ENCODE data around the gene RIMBP2. TPM values are rescaled to one million over a fixed set of nuclear protein-coding genes. Genes with fewer than 3 reads are reported as not detected.
"Not testable (repeated sequence)": the region's sequence is repeated elsewhere in the genome, so short reads cannot be mapped to it uniquely, and the experiment has no call there.

The RIMBP2 gene
- total and polyA plus RNA-seq, 2 donors: 0.47 to 0.78 TPM

DNA sequence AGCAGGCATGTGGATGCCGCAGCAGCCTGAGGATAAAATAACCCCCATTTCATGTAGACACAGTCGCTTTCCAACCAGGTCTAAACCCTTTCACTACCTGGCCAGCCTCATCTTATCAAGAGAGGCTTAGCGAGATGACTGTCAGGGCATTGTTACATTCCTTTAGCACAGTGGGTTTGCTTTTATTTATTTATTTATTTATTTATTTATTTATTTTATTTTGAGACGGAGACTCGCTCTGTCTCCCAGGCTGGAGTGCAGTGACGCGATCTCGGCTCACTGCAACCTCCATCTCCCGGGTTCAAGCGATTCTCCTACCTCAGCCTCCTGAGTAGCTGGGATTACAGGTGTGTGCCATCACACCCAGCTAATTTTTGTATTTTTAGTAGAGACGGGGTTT, 35.9 kb upstream of the RIMBP2 start:
- H3K27ac ChIP-seq (ENCODE audit: low read depth in 1 of 2, low read length in 1 of 2); DNase-seq (ENCODE audit: low read depth in 6 of 9, low spot score in 9 of 9); H3K36me3 ChIP-seq (ENCODE audit: control insufficient read depth in 2 of 2, insufficient read depth in 2 of 2, low read length in 1 of 2); H3K27me3 ChIP-seq (ENCODE audit: control insufficient read depth in 2 of 2, insufficient read depth in 1 of 2, low read length in 1 of 2); H3K4me1 ChIP-seq (ENCODE audit: control insufficient read depth in 2 of 2, insufficient read depth in 2 of 2, low read length in 2 of 2); H3K4me3 ChIP-seq (ENCODE audit: low read length in 2 of 2): not testable (repeated sequence)
- peaks cover 3 to 18% of the 10 kb centered on the region in 2 donors for H3K9me3 ChIP-seq (ENCODE audit: control insufficient read depth in 2 of 2, insufficient read depth in 1 of 2, low read length in 1 of 2)
- 96% methylated on average over 11 of the region's 11 CpGs for WGBS

DNA sequence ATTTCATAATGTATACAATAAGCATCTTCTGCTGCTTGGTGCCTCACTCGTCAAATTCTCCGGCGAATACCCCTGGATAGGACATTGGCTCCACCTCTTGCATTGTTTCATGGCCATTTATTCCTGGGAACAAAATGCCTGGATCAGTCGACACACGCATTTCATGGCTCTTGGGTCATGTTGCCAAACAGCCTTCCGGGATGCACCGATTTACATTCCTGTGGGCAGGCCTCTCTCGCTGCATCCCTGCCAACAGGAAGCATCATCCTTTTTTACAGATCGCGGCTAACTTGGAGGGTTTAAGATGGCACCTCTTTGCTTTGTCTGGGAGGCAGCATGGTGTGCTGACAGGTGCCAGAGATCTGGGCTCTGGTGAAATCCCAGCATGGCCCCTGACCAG, 32.7 kb upstream of the RIMBP2 start:
- Histone ChIP-seq H3K4me3 (ENCODE audit: low read length in 2 of 2) (no peak overlapping the region), H3K27me3 (ENCODE audit: control insufficient read depth in 2 of 2, insufficient read depth in 1 of 2, low read length in 1 of 2) (peaks cover 0 to 5% of the 10 kb centered on the region in 2 donors), H3K9me3 (ENCODE audit: control insufficient read depth in 2 of 2, insufficient read depth in 1 of 2, low read length in 1 of 2) (peaks cover 0 to 1% of the 10 kb centered on the region in 2 donors), H3K36me3 (ENCODE audit: control insufficient read depth in 2 of 2, insufficient read depth in 2 of 2, low read length in 1 of 2) (no peaks in the 10 kb centered on the region), H3K4me1 (ENCODE audit: control insufficient read depth in 2 of 2, insufficient read depth in 2 of 2, low read length in 2 of 2) (no peaks in the 10 kb centered on the region), H3K27ac (ENCODE audit: low read depth in 1 of 2, low read length in 1 of 2) (no peak overlapping the region)
- 73% methylated on average over 10 of the region's 10 CpGs for WGBS
- DNase-seq (ENCODE audit: low read depth in 6 of 9, low spot score in 9 of 9): no peak

DNA sequence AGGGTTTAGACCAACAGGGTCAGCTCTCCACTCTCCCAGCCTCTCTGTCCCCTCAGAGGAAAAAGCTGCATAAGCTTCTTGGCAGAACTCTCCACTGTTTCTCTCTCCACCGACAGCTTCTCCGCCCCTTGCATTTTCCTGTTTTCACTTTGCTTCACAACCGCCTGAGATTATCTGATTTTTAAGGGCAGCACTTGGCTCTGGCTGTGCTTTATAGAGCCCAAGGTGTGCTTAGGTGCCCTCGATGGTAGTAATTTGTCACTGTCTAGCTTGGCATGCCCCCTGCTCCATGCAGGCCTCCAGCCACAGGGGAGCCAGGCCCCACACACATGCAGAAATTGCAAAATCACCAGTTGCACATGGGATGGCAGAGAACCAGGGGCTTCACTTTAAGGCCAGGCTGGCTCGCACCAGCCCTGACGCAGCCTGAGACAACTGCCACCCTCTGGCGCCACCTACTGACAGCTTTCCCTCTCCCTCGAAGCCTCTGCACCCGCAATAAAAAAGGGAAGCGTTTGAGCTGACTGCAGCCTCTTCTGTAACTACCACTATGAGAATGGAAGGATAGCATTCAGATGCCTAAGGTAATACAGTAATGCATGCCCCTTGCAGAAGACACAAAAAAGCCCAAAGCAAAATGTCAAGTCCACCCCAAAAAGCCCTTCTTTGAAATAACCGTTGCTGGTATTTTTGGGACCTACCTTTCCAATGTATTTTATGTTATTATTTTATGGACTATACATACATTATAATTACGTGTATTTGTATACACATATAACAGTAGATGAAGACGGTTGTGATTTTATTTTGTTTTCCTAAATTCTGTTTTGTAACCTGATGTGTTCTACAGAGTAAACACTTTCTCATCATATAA, 32.0 kb upstream of the RIMBP2 start:
- WGBS: 8% methylated on average over 13 of the region's 13 CpGs

DNA sequence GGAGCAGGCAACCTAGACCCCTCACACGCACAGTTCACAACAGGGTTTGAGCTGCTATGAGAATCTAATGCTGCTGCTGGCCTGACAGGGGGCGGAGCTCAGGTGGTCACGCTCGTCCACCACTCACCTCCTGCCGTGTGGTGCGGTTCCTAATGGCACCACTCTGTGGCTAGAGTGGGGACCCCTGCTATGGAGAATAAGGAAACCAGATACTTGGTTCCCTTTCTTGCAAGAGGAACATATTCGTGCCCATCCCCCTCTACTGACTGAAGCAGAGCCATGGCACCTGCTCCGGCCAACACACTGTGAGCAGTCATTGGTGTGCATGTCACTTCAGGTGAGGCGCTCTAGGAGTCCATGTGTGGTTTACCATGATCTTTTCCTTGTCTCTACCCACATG, 30.4 kb upstream of the RIMBP2 start:
- Histone ChIP-seq H3K9me3 (ENCODE audit: control insufficient read depth in 2 of 2, insufficient read depth in 1 of 2, low read length in 1 of 2) (no peaks in the 10 kb centered on the region), H3K4me3 (ENCODE audit: low read length in 2 of 2) (no peak overlapping the region), H3K4me1 (ENCODE audit: control insufficient read depth in 2 of 2, insufficient read depth in 2 of 2, low read length in 2 of 2) (no peaks in the 10 kb centered on the region), H3K27me3 (ENCODE audit: control insufficient read depth in 2 of 2, insufficient read depth in 1 of 2, low read length in 1 of 2) (peaks cover 0 to 3% of the 10 kb centered on the region in 2 donors), H3K36me3 (ENCODE audit: control insufficient read depth in 2 of 2, insufficient read depth in 2 of 2, low read length in 1 of 2) (no peaks in the 10 kb centered on the region), H3K27ac (ENCODE audit: low read depth in 1 of 2, low read length in 1 of 2) (no peak overlapping the region)
- WGBS: 37% methylated on average over 9 of the region's 9 CpGs
- DNase-seq (ENCODE audit: low read depth in 6 of 9, low spot score in 9 of 9): no peak

More for the DNA sequence above, 32.0 kb upstream of the RIMBP2 start:
- H3K4me3 ChIP-seq (ENCODE audit: low read length in 2 of 2): no peak overlapping the region
- peaks cover 0 to 5% of the 10 kb centered on the region in 2 donors for H3K27me3 ChIP-seq (ENCODE audit: control insufficient read depth in 2 of 2, insufficient read depth in 1 of 2, low read length in 1 of 2)
- H3K27ac ChIP-seq (ENCODE audit: low read depth in 1 of 2, low read length in 1 of 2): no peak overlapping the region
- H3K4me1 ChIP-seq (ENCODE audit: control insufficient read depth in 2 of 2, insufficient read depth in 2 of 2, low read length in 2 of 2): no peaks in the 10 kb centered on the region
- H3K9me3 ChIP-seq (ENCODE audit: control insufficient read depth in 2 of 2, insufficient read depth in 1 of 2, low read length in 1 of 2): no peaks in the 10 kb centered on the region
- peak in 8 of 9 donors; percentile 37 to 77 (median 65) for DNase-seq (ENCODE audit: low read depth in 6 of 9, low spot score in 9 of 9)
- H3K36me3 ChIP-seq (ENCODE audit: control insufficient read depth in 2 of 2, insufficient read depth in 2 of 2, low read length in 1 of 2): no peaks in the 10 kb centered on the region

DNA sequence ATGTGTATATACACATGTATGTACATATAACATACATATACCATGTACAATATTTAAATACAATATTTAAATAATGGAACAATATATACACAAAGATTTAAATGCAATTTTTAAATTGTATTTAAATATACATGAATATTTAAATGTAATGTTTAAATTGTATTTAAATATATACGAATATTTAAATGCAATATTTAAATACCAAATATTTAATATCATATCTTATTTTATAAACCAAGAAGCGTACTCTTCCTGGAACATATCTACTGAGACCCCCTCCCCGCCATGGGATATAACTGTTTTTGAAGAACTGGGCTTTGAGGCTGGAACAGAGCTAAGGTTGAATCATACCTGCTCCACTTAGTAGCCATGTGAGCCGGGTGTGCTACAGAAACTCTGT, 29.8 kb upstream of the RIMBP2 start:
- 83% methylated on average over 4 of the region's 4 CpGs for WGBS
- Histone ChIP-seq H3K9me3 (ENCODE audit: control insufficient read depth in 2 of 2, insufficient read depth in 1 of 2, low read length in 1 of 2) (no peaks in the 10 kb centered on the region), H3K4me3 (ENCODE audit: low read length in 2 of 2) (no peak overlapping the region), H3K36me3 (ENCODE audit: control insufficient read depth in 2 of 2, insufficient read depth in 2 of 2, low read length in 1 of 2) (no peaks in the 10 kb centered on the region), H3K4me1 (ENCODE audit: control insufficient read depth in 2 of 2, insufficient read depth in 2 of 2, low read length in 2 of 2) (no peaks in the 10 kb centered on the region), H3K27ac (ENCODE audit: low read depth in 1 of 2, low read length in 1 of 2) (no peak overlapping the region), H3K27me3 (ENCODE audit: control insufficient read depth in 2 of 2, insufficient read depth in 1 of 2, low read length in 1 of 2) (peaks cover 0 to 3% of the 10 kb centered on the region in 2 donors)
- DNase-seq (ENCODE audit: low read depth in 6 of 9, low spot score in 9 of 9): no peak

- Histone ChIP-seq H3K27me3 (ENCODE audit: control insufficient read depth in 2 of 2, insufficient read depth in 1 of 2, low read length in 1 of 2) (peaks cover 0 to 3% of the 10 kb centered on the region in 2 donors), H3K9me3 (ENCODE audit: control insufficient read depth in 2 of 2, insufficient read depth in 1 of 2, low read length in 1 of 2) (no peaks in the 10 kb centered on the region), H3K4me3 (ENCODE audit: low read length in 2 of 2) (no peak overlapping the region), H3K4me1 (ENCODE audit: control insufficient read depth in 2 of 2, insufficient read depth in 2 of 2, low read length in 2 of 2) (no peaks in the 10 kb centered on the region), H3K36me3 (ENCODE audit: control insufficient read depth in 2 of 2, insufficient read depth in 2 of 2, low read length in 1 of 2) (no peaks in the 10 kb centered on the region), H3K27ac (ENCODE audit: low read depth in 1 of 2, low read length in 1 of 2) (no peak overlapping the region)
- DNase-seq (ENCODE audit: low read depth in 6 of 9, low spot score in 9 of 9): no peak
- WGBS: 92% methylated on average over 5 of the region's 5 CpGs
Measured at GRCh38 chr12:130744274-130744673, 28.2 kb upstream of the RIMBP2 start.

- WGBS: 93% methylated on average over 5 of the region's 5 CpGs
- Histone ChIP-seq H3K9me3 (ENCODE audit: control insufficient read depth in 2 of 2, insufficient read depth in 1 of 2, low read length in 1 of 2) (no peaks in the 10 kb centered on the region), H3K36me3 (ENCODE audit: control insufficient read depth in 2 of 2, insufficient read depth in 2 of 2, low read length in 1 of 2) (no peaks in the 10 kb centered on the region), H3K4me1 (ENCODE audit: control insufficient read depth in 2 of 2, insufficient read depth in 2 of 2, low read length in 2 of 2) (no peaks in the 10 kb centered on the region), H3K27me3 (ENCODE audit: control insufficient read depth in 2 of 2, insufficient read depth in 1 of 2, low read length in 1 of 2) (peaks cover 0 to 3% of the 10 kb centered on the region in 2 donors), H3K4me3 (ENCODE audit: low read length in 2 of 2) (no peak overlapping the region), H3K27ac (ENCODE audit: low read depth in 1 of 2, low read length in 1 of 2) (no peak overlapping the region)
- DNase-seq (ENCODE audit: low read depth in 6 of 9, low spot score in 9 of 9): no peak
Measured at GRCh38 chr12:130743606-130744005, 27.5 kb upstream of the RIMBP2 start.

- H3K36me3 ChIP-seq (ENCODE audit: control insufficient read depth in 2 of 2, insufficient read depth in 2 of 2, low read length in 1 of 2): no peaks in the 10 kb centered on the region
- H3K27me3 ChIP-seq (ENCODE audit: control insufficient read depth in 2 of 2, insufficient read depth in 1 of 2, low read length in 1 of 2): peaks cover 0 to 3% of the 10 kb centered on the region in 2 donors
- WGBS: 95% methylated on average over 2 of the region's 2 CpGs
- H3K4me1 ChIP-seq (ENCODE audit: control insufficient read depth in 2 of 2, insufficient read depth in 2 of 2, low read length in 2 of 2): no peaks in the 10 kb centered on the region
- no peaks in the 10 kb centered on the region for H3K9me3 ChIP-seq (ENCODE audit: control insufficient read depth in 2 of 2, insufficient read depth in 1 of 2, low read length in 1 of 2)
- H3K4me3 ChIP-seq (ENCODE audit: low read length in 2 of 2): no peak overlapping the region
- no peak for DNase-seq (ENCODE audit: low read depth in 6 of 9, low spot score in 9 of 9)
- H3K27ac ChIP-seq (ENCODE audit: low read depth in 1 of 2, low read length in 1 of 2): no peak overlapping the region
Measured at GRCh38 chr12:130743176-130743575, 27.1 kb upstream of the RIMBP2 start.

GRCh38 chr12:130742716-130743115, 26.6 kb upstream of the RIMBP2 start:
- Histone ChIP-seq H3K27me3 (ENCODE audit: control insufficient read depth in 2 of 2, insufficient read depth in 1 of 2, low read length in 1 of 2) (no peaks in the 10 kb centered on the region), H3K4me3 (ENCODE audit: low read length in 2 of 2) (no peak overlapping the region), H3K4me1 (ENCODE audit: control insufficient read depth in 2 of 2, insufficient read depth in 2 of 2, low read length in 2 of 2) (no peaks in the 10 kb centered on the region), H3K36me3 (ENCODE audit: control insufficient read depth in 2 of 2, insufficient read depth in 2 of 2, low read length in 1 of 2) (no peaks in the 10 kb centered on the region), H3K9me3 (ENCODE audit: control insufficient read depth in 2 of 2, insufficient read depth in 1 of 2, low read length in 1 of 2) (no peaks in the 10 kb centered on the region), H3K27ac (ENCODE audit: low read depth in 1 of 2, low read length in 1 of 2) (no peak overlapping the region)
- 96% methylated on average over 1 of the region's 1 CpG for WGBS
- no peak for DNase-seq (ENCODE audit: low read depth in 6 of 9, low spot score in 9 of 9)

Data from thymus (tissue), 11 donors.